ENCODE results near the gene FGR. TPM values are rescaled to one million over a fixed set of nuclear protein-coding genes. Genes with fewer than 3 reads are reported as not detected.
A peak's percentile ranks its signal among the peaks of the same experiment; 100 is the strongest.

Gene FGR
- total and polyA plus RNA-seq, 2 donors (not counting 1 experiment from before 2014, with no cell fraction given), result 57.0 to 295 TPM

DNA sequence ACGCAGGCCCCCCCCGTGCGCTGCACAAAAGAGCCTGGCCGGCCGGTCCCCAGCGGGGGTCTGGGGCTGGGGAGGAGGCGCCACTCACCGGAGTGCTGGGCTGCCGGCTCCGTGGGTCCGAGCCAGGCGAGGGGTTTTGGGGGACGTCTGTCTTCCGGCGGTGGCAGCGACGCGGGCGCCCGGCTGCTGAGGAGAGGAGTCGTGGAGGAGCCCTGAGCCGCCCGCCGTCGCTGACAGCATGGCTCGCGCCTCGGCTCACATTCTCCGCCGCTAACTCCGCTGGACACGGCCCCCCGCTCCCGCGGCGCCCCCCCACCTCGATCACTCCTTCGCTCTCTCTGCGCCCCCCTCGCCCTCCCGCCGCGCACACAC, 31.7 kb downstream of the FGR start:
- H3K9ac ChIP-seq (ENCODE audit: low read length), result peak overlapping the region; percentile 77
- H3K4me1 Mint-ChIP-seq, result peaks cover 55% of the 10 kb centered on the region
- no peaks in the 10 kb centered on the region for H3K9me3 Mint-ChIP-seq (ENCODE audit: insufficient read depth)
- ChIA-PET POLR2A (interaction anchor here (0.5 to 2.8 kb wide), 14 partner anchors 20 to 307 kb away, joined by 3 to 12 read pairs (median 4); partner anchors contain the start of genes IFI6 and WASF2), CTCF (interaction anchor here (1.0 to 20.3 kb wide), 11 partner anchors 27 to 305 kb away, joined by 4 to 473 read pairs (median 95); partner anchors contain the start of gene IFI6)
- peak overlapping the region in 4 of 5 experiments; percentile 63 to 84 (median 74) for H3K4me3 ChIP-seq (ENCODE audit: control extremely low read depth in 1 of 5, extremely low read depth in 1 of 5, insufficient read depth in 1 of 5, low read depth in 2 of 5, low read length in 4 of 5)
- H3K9me3 ChIP-seq (ENCODE audit: control extremely low read depth in 1 of 3, control insufficient read depth in 2 of 3, insufficient read depth in 1 of 3, low read length in 2 of 3), result no peaks in the 10 kb centered on the region
- H3K4me3 Mint-ChIP-seq, result peak overlapping the region; percentile 94
- H3K4me1 ChIP-seq (ENCODE audit: control insufficient read depth in 2 of 2, insufficient read depth in 2 of 2, low read length in 2 of 2), result peaks cover 43 to 66% of the 10 kb centered on the region in 2 donors
- peak overlapping the region; percentile 50 for H3K27ac Mint-ChIP-seq
- H3K36me3 ChIP-seq (replicated peaks in 1 of 2; ENCODE audit: control extremely low read depth in 1 of 2, control insufficient read depth in 1 of 2, extremely low read depth in 1 of 2, insufficient read depth in 2 of 2, low read length in 1 of 2), result no peaks in the 10 kb centered on the region
- no peaks in the 10 kb centered on the region for H3K27me3 ChIP-seq (replicated peaks in 1 of 4; ENCODE audit: control extremely low read depth in 1 of 4, control insufficient read depth in 3 of 4, insufficient read depth in 4 of 4, low read length in 3 of 4)
- peaks cover 59% of the 10 kb centered on the region for H3K79me2 ChIP-seq (ENCODE audit: control insufficient read depth, insufficient read depth, low read length)
- H3K27me3 Mint-ChIP-seq, result no peaks in the 10 kb centered on the region
- intact Hi-C loops (cut with micrococcal nuclease), result loop anchor here (10.0 kb wide), 1 partner anchor 122 kb away; the partner anchor contains the start of gene FAM76A
- H3K4me2 ChIP-seq (replicated peaks; ENCODE audit: low read depth, low read length, poor library complexity, severe bottlenecking), result peak overlapping the region; percentile 98
- DNase-seq (peak; percentile 64), ATAC-seq (ENCODE audit: low read depth) (peak; percentile 6)
- H4K20me1 ChIP-seq (ENCODE audit: control insufficient read depth, insufficient read depth, low read length, poor library complexity, severe bottlenecking), result peaks cover 44% of the 10 kb centered on the region
- H2AFZ ChIP-seq (ENCODE audit: insufficient read depth, low read depth, low read length, poor library complexity, severe bottlenecking), result peak overlapping the region; percentile 81
- H3K27ac ChIP-seq (ENCODE audit: low read length in 2 of 2), result peak overlapping the region in 1 of 2 donors; percentile 74
- under 1% methylated on average over 36 of the region's 43 CpGs for WGBS (ENCODE audit: insufficient coverage)
- no peak for TF ChIP-seq EZH2 (IDR thresholded peaks at IDR 0.05; ENCODE audit: borderline replicate concordance, insufficient read depth, low read depth, low read length, poor library complexity, severe bottlenecking)
- TF ChIP-seq, protein P1, sequence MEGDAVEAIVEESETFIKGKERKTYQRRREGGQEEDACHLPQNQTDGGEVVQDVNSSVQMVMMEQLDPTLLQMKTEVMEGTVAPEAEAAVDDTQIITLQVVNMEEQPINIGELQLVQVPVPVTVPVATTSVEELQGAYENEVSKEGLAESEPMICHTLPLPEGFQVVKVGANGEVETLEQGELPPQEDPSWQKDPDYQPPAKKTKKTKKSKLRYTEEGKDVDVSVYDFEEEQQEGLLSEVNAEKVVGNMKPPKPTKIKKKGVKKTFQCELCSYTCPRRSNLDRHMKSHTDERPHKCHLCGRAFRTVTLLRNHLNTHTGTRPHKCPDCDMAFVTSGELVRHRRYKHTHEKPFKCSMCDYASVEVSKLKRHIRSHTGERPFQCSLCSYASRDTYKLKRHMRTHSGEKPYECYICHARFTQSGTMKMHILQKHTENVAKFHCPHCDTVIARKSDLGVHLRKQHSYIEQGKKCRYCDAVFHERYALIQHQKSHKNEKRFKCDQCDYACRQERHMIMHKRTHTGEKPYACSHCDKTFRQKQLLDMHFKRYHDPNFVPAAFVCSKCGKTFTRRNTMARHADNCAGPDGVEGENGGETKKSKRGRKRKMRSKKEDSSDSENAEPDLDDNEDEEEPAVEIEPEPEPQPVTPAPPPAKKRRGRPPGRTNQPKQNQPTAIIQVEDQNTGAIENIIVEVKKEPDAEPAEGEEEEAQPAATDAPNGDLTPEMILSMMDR (IDR thresholded peaks at IDR 0.05), result no peak
